Dermis lymphatic vessel endothelial cell (primary cell): ENCODE measurements around the gene PPP2R3B. TPM values are rescaled to one million over a fixed set of nuclear protein-coding genes. Genes with fewer than 3 reads are reported as not detected.

ENCODE experiments used
- total RNA-seq: library from RNA; depleted of rRNA; stranded (reverse); fragments of >200 nt; gene quantifications from 2 replicates; pipeline ENCODE4 v1.2.1, GENCODE V29; 2014

The PPP2R3B gene
- 8.3 and 17.6 TPM in 2 replicates for total RNA-seq

GRCh38 chrX:386768-387575 is at the start of gene PPP2R3B:
PPP2R3B (minus strand) TSS chrX:386907; CDS start chrX:386691, 216 bp downstream.

DNA sequence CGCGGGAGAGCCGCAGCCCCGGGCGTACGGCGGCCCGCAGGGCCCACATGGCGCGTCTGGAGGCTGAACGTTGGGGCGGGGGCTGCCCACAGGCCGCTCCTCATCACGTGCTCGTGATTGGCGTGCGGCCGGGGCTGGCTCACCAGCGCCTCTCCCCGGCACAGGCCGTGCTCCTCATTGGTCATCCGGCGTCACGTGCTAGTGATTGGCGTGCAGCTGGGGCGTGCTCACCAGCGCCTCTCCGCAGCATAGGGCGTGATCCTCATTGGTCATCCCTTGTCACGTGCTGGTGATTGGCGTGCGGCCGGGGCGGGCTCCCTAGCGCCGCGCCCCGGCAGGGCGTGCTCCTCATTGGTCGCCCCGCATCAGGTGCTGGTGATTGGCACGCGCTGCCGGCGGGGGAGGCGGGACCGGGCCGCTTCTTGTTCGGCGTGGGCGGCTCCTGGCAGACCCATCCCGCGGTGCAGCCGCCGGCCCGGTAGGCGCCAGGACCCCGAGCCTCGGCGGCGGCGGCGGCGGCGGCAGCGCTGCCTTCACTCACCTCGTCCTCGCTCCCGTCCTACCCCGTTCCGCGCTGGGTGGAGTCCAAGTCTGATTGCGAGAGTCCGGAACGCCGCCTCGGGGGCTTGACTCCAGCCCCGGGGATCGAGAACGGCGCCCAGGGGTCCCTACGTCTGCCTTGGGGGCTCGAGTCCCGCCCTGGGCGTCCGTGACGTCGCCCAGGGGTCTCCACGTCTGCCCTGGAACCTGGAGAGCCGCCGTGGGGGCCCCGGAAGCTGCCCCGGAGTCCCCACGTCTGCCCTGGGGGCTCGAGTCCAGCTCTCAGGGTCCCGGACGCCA is 67.7 kb downstream of the PPP2R3B start, which contains the start of gene GTPBP6:
TSS of gene GTPBP6 (minus strand) at position 58 of the 840 bp plus-strand sequence. CDS start at position 49, 9 bp downstream.

Other genes with a start within 250 kb of the PPP2R3B start
- 7.3 and 8.6 TPM in 2 replicates for gene PLCXD1, start 105.5 kb downstream of the PPP2R3B start, total RNA-seq
- 26.3 and 33.9 TPM in 2 replicates for gene GTPBP6, start 68.1 kb downstream of the PPP2R3B start, total RNA-seq
- gene SHOX, start 243.9 kb upstream of the PPP2R3B start, total RNA-seq: under 0.01 TPM in 1 of 2 replicates, not detected in the other